ENCODE results near the gene SERINC5.
A peak's percentile ranks its signal among the peaks of the same experiment; 100 is the strongest.

The SERINC5 gene

DNA sequence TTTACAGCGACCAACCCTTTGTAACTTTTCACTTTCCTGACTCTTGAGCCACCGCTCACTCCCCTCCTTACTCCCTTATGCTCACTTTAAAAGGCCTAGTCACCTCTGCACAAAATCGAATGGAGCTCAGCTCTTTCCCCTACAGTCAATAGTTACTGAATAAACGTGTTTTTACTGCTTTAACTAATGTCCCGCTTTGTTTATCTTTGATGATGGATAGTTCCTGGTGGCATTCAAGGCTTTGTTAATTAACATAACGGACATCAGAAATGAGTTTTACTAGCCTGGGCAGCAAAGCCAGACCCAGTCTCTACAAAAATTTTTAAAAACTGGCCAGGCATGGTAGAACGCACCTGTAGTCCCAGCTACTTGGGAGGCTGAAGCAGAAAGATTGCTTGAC is 5.0 kb downstream of the SERINC5 start:
- Histone ChIP-seq H3K36me3 (ENCODE audit: insufficient read depth, low read length) (no peaks in the 10 kb centered on the region), H3F3A (ENCODE audit: low read depth) (0 out of 2 replicates have a peak, but pooled peaks cover 4% of the 10 kb centered on the region), H3K4me3 (ENCODE audit: low read length, poor library complexity, severe bottlenecking) (peak overlapping the region; percentile 84), H3K27me3 (ENCODE audit: insufficient read depth, low read length, poor library complexity, severe bottlenecking) (no peaks in the 10 kb centered on the region), H3K79me2 (ENCODE audit: insufficient read depth, low read length) (peaks cover 99% of the 10 kb centered on the region), H3K9me3 (ENCODE audit: insufficient read depth, low read depth, low read length) (no peaks in the 10 kb centered on the region), H3K4me1 (ENCODE audit: insufficient read depth, low read length, poor library complexity, severe bottlenecking) (peaks cover 78% of the 10 kb centered on the region), H4K20me1 (ENCODE audit: insufficient read depth, low read length, poor library complexity, severe bottlenecking) (peaks cover 89% of the 10 kb centered on the region), H3K9ac (ENCODE audit: low read depth, low read length, poor library complexity, severe bottlenecking) (peak overlapping the region; percentile 31), H3K4me2 (ENCODE audit: low read depth, low read length, poor library complexity, severe bottlenecking) (peak overlapping the region; percentile 91), H3K9me2 (replicated peaks; ENCODE audit: low read depth, low read length) (no peaks in the 10 kb centered on the region), H2AFZ (ENCODE audit: low read length) (no peak overlapping the region)
- TF ChIP-seq, protein P1, sequence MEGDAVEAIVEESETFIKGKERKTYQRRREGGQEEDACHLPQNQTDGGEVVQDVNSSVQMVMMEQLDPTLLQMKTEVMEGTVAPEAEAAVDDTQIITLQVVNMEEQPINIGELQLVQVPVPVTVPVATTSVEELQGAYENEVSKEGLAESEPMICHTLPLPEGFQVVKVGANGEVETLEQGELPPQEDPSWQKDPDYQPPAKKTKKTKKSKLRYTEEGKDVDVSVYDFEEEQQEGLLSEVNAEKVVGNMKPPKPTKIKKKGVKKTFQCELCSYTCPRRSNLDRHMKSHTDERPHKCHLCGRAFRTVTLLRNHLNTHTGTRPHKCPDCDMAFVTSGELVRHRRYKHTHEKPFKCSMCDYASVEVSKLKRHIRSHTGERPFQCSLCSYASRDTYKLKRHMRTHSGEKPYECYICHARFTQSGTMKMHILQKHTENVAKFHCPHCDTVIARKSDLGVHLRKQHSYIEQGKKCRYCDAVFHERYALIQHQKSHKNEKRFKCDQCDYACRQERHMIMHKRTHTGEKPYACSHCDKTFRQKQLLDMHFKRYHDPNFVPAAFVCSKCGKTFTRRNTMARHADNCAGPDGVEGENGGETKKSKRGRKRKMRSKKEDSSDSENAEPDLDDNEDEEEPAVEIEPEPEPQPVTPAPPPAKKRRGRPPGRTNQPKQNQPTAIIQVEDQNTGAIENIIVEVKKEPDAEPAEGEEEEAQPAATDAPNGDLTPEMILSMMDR (conservative IDR thresholded peaks at IDR 0.05; ENCODE audit: low read length), result no peak
- no peak for TF ChIP-seq EZH2phosphoT487 (IDR thresholded peaks at IDR 0.05; ENCODE audit: borderline replicate concordance)

DNA sequence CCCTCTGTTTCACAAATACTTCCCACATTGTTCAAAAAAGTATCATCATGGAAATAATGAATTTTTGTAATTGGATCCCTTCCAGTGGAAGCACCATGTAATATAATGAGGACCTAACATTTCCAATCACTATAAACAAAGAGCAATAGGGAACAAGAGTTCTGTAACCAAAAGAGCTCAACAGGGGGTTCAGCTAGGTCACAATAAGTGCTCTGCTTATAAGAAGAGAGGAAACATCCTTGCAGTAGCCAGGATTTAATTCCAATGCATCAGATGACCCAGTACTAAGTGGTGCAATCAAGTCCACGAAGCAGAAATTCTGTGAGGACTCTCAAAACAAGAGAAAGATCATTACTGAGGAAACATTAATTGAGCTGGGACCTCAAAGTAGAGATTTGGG is 5.9 kb downstream of the SERINC5 start:
- peaks cover 79% of the 10 kb centered on the region for H3K4me1 ChIP-seq (ENCODE audit: insufficient read depth, low read length, poor library complexity, severe bottlenecking)
- peaks cover 3% of the 10 kb centered on the region; the same call in 1 of the 2 replicates for H3K36me3 ChIP-seq (ENCODE audit: insufficient read depth, low read length)

DNA sequence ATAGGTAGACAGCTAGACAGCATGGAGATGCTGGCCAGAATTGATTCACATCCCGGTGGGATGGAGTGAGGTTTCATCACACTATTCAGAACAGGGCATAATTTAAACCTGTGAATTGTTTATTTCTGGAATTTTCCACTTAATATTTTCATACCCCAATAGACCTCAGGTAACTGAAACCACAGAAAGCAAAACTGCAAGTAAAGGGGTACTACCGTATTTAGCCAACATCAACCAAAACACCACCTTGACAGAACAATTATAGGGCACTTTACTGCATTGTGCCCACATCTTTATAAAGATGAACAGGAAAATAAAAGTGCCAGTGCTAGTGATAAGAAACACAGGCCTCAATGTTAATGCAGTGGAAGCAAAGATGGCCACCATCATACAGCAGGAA is 7.5 kb downstream of the SERINC5 start:
- no peak for TF ChIP-seq EZH2phosphoT487 (IDR thresholded peaks at IDR 0.05; ENCODE audit: borderline replicate concordance)
- TF ChIP-seq, protein P1 (conservative IDR thresholded peaks at IDR 0.05; ENCODE audit: low read length), result no peak
- Histone ChIP-seq H3K4me2 (ENCODE audit: low read depth, low read length, poor library complexity, severe bottlenecking) (peak overlapping the region; percentile 77), H3K36me3 (ENCODE audit: insufficient read depth, low read length) (peaks cover 5% of the 10 kb centered on the region; the same call in 1 of the 2 replicates), H3F3A (ENCODE audit: low read depth) (0 out of 2 replicates have a peak, but pooled peaks cover 4% of the 10 kb centered on the region), H2AFZ (ENCODE audit: low read length) (no peak overlapping the region), H3K9me3 (ENCODE audit: insufficient read depth, low read depth, low read length) (peaks cover under 1% of the 10 kb centered on the region; the same call in 1 of the 2 replicates), H3K4me3 (ENCODE audit: low read length, poor library complexity, severe bottlenecking) (peak overlapping the region; percentile 69), H3K79me2 (ENCODE audit: insufficient read depth, low read length) (peaks cover 98% of the 10 kb centered on the region), H3K9me2 (replicated peaks; ENCODE audit: low read depth, low read length) (no peaks in the 10 kb centered on the region), H3K27me3 (ENCODE audit: insufficient read depth, low read length, poor library complexity, severe bottlenecking) (no peaks in the 10 kb centered on the region), H4K20me1 (ENCODE audit: insufficient read depth, low read length, poor library complexity, severe bottlenecking) (peaks cover 76% of the 10 kb centered on the region), H3K9ac (ENCODE audit: low read depth, low read length, poor library complexity, severe bottlenecking) (peak overlapping the region; percentile 27), H3K4me1 (ENCODE audit: insufficient read depth, low read length, poor library complexity, severe bottlenecking) (peaks cover 67% of the 10 kb centered on the region)

More for the DNA sequence above, 5.9 kb downstream of the SERINC5 start:
- Histone ChIP-seq H4K20me1 (ENCODE audit: insufficient read depth, low read length, poor library complexity, severe bottlenecking) (peaks cover 89% of the 10 kb centered on the region), H2AFZ (ENCODE audit: low read length) (no peak overlapping the region), H3K79me2 (ENCODE audit: insufficient read depth, low read length) (peaks cover 99% of the 10 kb centered on the region), H3K4me3 (ENCODE audit: low read length, poor library complexity, severe bottlenecking) (peak overlapping the region; percentile 20), H3K4me2 (ENCODE audit: low read depth, low read length, poor library complexity, severe bottlenecking) (peak overlapping the region; percentile 91), H3K9me3 (ENCODE audit: insufficient read depth, low read depth, low read length) (no peaks in the 10 kb centered on the region), H3F3A (ENCODE audit: low read depth) (0 out of 2 replicates have a peak, but pooled peaks cover 4% of the 10 kb centered on the region), H3K9ac (ENCODE audit: low read depth, low read length, poor library complexity, severe bottlenecking) (no peak overlapping the region), H3K9me2 (replicated peaks; ENCODE audit: low read depth, low read length) (no peaks in the 10 kb centered on the region), H3K27me3 (ENCODE audit: insufficient read depth, low read length, poor library complexity, severe bottlenecking) (no peaks in the 10 kb centered on the region)
- TF ChIP-seq, protein P1 (conservative IDR thresholded peaks at IDR 0.05; ENCODE audit: low read length), result no peak
- no peak for TF ChIP-seq EZH2phosphoT487 (IDR thresholded peaks at IDR 0.05; ENCODE audit: borderline replicate concordance)
